GM18508 (cell line): ENCODE results near the gene IHH.

Source experiments
- ATAC-seq: cut with Tn5 transposase; IDR thresholded peaks from one replicate; pipeline ENCODE4 v1.9.1; 2021; ENCODE audit warnings: moderate number of reproducible peaks; ENCODE audit not compliant: insufficient read depth, unreplicated experiment

IHH gene

DNA sequence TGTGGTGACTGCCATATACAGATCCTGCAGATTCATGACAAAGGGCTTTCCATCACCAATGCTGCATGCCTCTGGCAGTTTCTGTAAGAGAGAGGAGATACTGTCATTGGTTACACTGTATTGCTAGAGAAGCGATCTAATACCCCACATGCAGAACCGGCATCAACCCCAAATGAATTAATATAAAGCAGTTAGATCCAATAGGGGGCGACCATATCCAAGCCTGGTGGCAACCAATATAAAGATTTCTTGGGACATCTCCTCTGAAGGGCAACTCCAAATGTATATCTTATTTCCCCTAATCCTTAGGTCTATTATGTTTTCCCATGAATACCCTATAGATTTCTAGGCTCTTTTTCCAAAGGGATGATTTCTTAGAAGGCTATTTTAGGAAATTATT is 17.4 kb upstream of the IHH start:
- ATAC-seq: no peak

- no peak for ATAC-seq
Measured at GRCh38 chr2:219076253-219076652, 15.5 kb upstream of the IHH start.

- ATAC-seq: no peak
Measured at GRCh38 chr2:219073413-219074129, 12.8 kb upstream of the IHH start.

GRCh38 chr2:219072741-219073250 is 12.1 kb upstream of the IHH start:
- ATAC-seq: no peak

DNA sequence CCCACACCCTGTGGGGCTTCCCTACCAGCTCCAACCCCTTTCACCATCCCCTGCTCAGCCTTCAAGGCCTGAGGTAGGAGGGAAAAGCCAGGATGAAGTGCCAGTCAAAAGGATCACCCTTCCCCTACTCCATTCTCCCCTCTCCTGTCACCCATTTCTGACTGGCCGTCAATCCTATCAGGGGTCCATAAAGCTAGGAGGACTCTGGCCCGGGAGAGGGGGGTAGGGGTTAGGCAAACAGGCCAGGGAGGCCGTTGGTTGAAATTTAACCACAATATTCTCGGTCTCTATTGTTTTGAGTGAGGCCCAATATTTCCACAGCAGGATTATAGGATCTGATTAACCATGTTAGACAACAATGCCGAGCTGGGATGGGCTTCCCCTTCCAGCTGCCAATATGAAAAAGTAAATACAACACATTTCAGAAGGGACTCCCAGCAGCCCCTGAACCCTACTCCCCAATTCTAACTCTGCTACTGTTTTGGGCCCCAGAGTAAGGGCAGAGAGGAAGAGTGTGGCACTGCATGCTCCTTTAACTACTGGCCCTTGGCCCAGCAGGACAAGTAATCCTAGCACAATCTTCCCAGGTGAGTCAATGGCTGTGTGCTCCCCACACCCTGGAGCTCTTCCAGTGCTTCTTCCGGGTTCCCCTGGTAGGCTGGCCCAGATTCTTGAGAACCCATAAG is 10.6 kb upstream of the IHH start:
- ATAC-seq: no peak

- no peak for ATAC-seq
Measured at GRCh38 chr2:219065484-219065883, 4.8 kb upstream of the IHH start.

GRCh38 chr2:219062081-219062480 is 1.4 kb upstream of the IHH start:
- ATAC-seq: no peak

GRCh38 chr2:219059725-219060682 is 717 bp downstream of the IHH start:
- ATAC-seq: no peak

DNA sequence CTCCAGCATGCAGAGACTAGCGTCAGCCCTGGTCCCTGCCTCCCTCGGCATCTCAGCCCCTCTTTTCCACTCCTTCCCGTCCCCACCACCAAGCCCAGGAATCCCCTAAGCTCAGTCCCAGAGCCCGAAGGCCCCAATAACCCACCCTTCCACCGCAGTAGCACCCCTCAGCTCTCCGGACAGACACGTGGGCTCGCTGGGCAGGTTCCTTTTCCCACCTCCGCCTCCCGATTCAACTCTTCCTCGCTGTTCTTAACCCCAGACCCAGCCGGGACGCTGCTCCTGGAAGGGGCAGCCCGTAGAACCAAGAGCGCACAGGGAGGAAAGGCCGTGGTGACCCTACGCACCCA is 1.4 kb downstream of the IHH start:
- no peak for ATAC-seq

- no peak for ATAC-seq
Measured at GRCh38 chr2:219058541-219059374, 2.0 kb downstream of the IHH start.

GRCh38 chr2:219057709-219058540 is 2.8 kb downstream of the IHH start:
- ATAC-seq: peak; percentile 48

DNA sequence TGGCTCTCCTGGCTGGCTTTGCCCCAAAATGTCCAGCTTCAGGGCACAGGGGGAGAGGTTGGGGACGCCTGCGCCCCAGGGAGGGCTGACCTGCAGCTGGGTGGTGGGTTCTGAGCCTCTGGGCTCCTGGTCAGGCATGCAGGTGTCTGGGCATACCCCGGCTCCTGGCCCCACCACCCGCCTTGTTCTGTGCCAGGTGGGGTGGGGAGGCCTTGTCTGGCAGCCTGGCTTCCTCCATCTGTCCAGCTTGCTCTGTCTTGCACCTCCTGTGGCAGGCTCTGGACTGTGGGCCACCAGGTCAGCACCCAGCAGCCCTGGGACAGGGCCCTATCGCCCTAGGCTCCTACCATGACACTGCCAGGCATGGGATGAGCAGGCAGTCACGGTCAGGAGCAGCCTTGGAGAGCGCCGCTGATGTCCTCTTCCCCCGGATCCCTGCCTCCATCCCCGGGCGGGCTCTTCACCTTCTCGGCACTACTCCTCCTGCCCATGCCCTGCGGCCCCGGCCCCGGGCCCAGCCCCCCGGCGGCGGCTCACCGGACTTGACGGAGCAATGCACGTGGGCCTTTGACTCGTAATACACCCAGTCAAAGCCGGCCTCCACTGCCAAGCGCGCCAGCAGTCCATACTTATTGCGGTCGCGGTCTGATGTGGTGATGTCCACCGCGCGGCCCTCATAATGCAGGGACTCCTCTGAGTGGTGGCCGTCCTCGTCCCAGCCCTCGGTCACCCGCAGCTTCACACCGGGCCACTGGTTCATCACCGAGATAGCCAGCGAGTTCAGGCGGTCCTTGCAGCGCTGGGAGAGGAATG is 3.6 kb downstream of the IHH start:
- ATAC-seq: no peak

- ATAC-seq: no peak
Measured at GRCh38 chr2:219056176-219056895, 4.4 kb downstream of the IHH start.

DNA sequence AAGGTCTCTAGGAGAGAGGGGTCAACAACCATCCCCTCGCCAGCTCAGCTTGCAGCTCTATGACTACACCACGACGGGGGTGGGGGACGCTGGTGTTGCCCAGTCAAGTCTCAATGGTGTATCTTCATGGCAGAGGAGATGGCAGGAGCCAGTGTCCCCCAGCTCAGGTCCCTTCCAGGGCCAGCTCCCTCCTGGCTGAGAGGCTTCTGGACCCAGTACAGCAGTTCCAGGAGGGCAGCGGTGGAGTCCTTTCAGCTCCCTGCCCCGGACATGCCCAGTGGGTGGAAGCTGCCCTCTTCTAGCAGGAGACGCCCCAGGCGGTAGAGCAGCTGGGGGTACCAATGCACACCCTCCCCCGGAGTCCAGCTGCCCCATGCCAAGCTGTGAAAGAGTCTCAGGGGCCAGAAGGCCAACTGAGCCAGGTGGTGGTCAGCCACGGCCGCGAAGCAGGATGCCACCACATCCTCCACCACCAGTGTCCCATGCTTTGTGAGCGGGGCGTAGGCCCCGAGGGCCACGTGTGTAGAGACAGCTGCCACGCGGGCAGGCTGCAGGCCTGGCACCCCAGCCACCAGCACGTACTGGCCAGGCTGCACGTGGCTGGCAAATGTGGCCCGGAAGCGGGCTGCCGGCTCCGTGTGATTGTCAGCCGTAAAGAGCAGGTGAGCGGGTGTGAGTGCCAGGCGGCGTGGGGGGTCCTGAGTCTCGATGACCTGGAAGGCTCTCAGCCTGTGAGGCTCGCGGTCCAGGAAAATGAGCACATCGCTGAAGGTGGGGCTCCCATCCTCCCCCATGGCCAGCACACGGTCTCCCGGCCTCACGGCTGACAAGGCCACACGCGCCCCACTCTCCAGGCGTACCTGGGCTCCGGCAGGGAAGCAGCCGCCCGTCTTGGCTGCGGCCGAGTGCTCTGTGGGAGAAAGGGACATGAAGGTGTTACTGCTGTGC is 5.5 kb downstream of the IHH start:
- ATAC-seq: no peak

GRCh38 chr2:219049282-219049681 is 11.4 kb downstream of the IHH start:
- ATAC-seq: no peak

- ATAC-seq: no peak
Measured at GRCh38 chr2:219045937-219046550, 14.7 kb downstream of the IHH start.
